PFSK-1 (cell line): ENCODE results near the gene DHRS11.

ENCODE experiments used
- POLR2AphosphoS5 ChIP-seq: IDR thresholded peaks from 2 replicates; pipeline ENCODE4 v1.6.1; 2012; ENCODE audit warnings: low read depth, mild to moderate bottlenecking, control low read depth, low read length, moderate library complexity
- TAF1 ChIP-seq: IDR thresholded peaks from 2 replicates; pipeline ENCODE4 v1.6.1; 2012; ENCODE audit warnings: low read length, control low read depth, borderline replicate concordance; ENCODE audit not compliant: insufficient read depth

DNA sequence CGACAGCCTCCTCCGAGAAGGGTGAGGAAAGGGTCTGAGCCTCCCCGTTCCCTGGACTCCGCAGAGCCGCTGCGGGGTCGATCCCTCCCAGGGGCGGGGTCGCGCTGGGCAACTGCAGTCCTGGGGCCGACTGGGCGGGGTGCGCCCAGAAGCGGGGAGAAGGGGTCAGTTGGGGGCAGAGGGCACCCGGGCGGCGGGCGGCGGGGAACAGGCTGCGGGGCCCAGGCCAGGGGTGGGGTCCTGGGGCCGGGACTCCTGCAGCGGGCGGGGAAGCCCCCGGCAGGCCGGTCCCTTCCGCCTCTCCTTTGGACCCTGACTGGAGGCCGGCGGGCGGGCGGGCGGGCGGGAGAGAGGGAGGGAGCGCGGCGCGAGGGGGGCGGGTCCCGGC is 46.6 kb upstream of the DHRS11 start:
- TF ChIP-seq TAF1, result no peak; the same call in 1 of the 2 replicates
- no peak; the same call in 1 of the 2 replicates for TF ChIP-seq POLR2AphosphoS5
